GM10248 (cell line): Measurements from ENCODE around the gene GPR27.

Experiments used
- CTCF ChIA-PET: fragments of 300-600 bp; sonication (Branson Sonifier 250); formaldehyde crosslinking; extraction: SDS; loops from one replicate; lab custom pipeline; 2021; ENCODE audit warnings: antibody characterized with exemption; lab: Yijun Ruan, JAX
- POLR2A ChIA-PET: fragments of 350-650 bp; sonication (Branson Sonifier 250); formaldehyde crosslinking; extraction: SDS; loops from one replicate; lab custom pipeline; 2020; ENCODE audit warnings: antibody characterized with exemption; lab: Yijun Ruan, JAX
- DNase-seq: peaks from one replicate; pipeline ENCODE4 v3.0.0; 2012; ENCODE audit errors: extremely low spot score
- TF ChIP-seq, protein P1 (sequence below): IDR thresholded peaks from 2 replicates; pipeline ENCODE4 v1.5.1; 2012; ENCODE audit warnings: mild to moderate bottlenecking, low read depth; ENCODE audit errors: extremely low read depth, missing control alignments, control extremely low read depth

GPR27 gene

GRCh38 chr3:71726146-71726545 is 27.5 kb upstream of the GPR27 start:
- CTCF ChIA-PET = interaction anchor here (1.1 to 1.4 kb wide), 2 partner anchors 17 to 1097 kb away, joined by 3 read pairs; no protein-coding TSS in a partner anchor

DNA sequence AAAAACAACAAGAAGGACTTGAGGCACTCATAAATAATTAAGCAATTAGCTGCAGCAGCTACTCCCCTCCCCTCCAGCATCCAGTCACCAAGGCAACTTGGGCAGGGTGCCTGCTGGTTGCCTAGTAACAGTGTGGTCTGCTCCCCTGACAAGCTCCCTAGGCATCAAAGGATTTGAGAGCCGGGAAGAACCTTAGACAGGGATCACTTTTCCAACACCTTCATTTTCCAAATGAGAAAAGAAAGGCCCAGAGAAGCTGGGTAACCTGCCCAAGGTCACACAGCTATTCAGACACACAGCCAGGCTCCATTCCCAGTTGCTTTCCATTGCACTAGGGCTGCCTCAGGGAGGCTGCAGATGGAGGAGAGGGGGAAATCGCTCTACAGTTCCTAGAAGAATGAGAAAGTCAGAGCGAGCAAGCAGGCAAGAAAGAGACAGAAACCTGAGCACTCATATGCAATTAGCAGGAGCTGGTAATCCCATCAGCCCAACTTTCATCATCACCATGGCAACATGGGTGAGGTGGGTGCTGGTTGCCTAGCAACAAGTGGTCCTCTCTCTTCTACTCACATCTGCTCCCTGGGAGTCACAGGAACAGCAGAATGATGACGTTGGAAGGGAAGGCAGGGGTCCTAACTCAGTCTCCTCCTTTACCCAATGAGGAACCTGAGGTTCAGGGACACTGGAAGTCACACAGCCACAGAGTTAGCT is 24.9 kb upstream of the GPR27 start:
- ChIA-PET CTCF (interaction anchor here (0.8 to 4.5 kb wide), 28 partner anchors 8 to 1328 kb away, joined by 3 to 22 read pairs (median 6); no protein-coding TSS in a partner anchor), POLR2A (no interaction called here)
- TF ChIP-seq, protein P1, sequence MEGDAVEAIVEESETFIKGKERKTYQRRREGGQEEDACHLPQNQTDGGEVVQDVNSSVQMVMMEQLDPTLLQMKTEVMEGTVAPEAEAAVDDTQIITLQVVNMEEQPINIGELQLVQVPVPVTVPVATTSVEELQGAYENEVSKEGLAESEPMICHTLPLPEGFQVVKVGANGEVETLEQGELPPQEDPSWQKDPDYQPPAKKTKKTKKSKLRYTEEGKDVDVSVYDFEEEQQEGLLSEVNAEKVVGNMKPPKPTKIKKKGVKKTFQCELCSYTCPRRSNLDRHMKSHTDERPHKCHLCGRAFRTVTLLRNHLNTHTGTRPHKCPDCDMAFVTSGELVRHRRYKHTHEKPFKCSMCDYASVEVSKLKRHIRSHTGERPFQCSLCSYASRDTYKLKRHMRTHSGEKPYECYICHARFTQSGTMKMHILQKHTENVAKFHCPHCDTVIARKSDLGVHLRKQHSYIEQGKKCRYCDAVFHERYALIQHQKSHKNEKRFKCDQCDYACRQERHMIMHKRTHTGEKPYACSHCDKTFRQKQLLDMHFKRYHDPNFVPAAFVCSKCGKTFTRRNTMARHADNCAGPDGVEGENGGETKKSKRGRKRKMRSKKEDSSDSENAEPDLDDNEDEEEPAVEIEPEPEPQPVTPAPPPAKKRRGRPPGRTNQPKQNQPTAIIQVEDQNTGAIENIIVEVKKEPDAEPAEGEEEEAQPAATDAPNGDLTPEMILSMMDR = no peak
- no peak for DNase-seq

More at GRCh38 chr3:71726146-71726545, 27.5 kb upstream of the GPR27 start:
- POLR2A ChIA-PET = no interaction called here
- DNase-seq = no peak
- TF ChIP-seq, protein P1 = no peak

GRCh38 chr3:71732637-71733036 is 21.0 kb upstream of the GPR27 start:
- CTCF ChIA-PET = interaction anchor here (1.3 to 2.2 kb wide), 2 partner anchors 29 to 143 kb away, joined by 3 to 6 read pairs; no protein-coding TSS in a partner anchor

DNA sequence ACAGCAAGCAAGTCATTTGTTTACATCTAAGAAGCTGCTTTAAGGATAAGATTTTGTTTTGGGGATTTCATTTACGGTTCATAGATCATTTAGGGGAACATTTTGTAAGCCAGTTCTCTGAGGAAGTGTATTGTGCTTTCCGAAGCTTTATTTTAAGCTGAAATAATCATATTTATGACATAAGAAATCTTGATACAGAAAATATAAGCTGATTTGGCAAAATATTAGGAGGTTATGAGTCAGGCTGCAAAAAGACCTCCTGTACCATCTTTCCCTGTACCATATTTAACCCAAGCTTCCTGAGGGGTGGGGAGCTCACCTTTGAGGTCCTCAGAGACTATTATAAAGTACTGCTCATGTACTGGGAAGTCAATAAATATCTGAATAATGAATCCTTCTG is 20.3 kb upstream of the GPR27 start:
- ChIA-PET CTCF (interaction anchor here (1.0 to 2.2 kb wide), 3 partner anchors 10 to 142 kb away, joined by 3 to 6 read pairs (median 3); no protein-coding TSS in a partner anchor), POLR2A (no interaction called here)
- TF ChIP-seq, protein P1 = no peak
- no peak for DNase-seq

More at GRCh38 chr3:71732637-71733036, 21.0 kb upstream of the GPR27 start:
- POLR2A ChIA-PET = no interaction called here
- DNase-seq = no peak
- TF ChIP-seq, protein P1 = no peak

DNA sequence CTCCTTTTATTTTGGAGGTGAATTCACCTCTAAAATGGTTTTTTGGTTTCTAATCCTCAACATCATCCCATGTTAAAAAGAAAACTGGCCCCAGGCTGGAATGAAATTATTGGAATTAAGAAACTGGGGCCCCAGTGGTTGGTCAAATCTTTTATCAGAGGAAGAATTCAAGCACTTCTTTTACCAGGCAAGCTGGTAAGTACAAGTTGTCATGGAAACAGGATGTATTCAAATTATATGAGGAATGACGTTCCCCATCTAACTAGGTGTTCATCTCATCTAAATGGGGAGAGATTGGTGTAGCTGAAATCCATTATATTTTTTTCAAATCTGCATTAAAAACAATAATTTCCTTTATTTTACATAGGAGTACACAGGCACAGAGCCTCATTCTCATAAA is 18.8 kb upstream of the GPR27 start:
- no peak for DNase-seq
- CTCF ChIA-PET = no interaction called here
- TF ChIP-seq, protein P1 = no peak
- POLR2A ChIA-PET = no interaction called here

- TF ChIP-seq, protein P1 = no peak
- CTCF ChIA-PET = interaction anchor here (0.7 to 1.8 kb wide), 2 partner anchors 13 to 16 kb away, joined by 3 to 8 read pairs; no protein-coding TSS in a partner anchor
- DNase-seq = no peak
- POLR2A ChIA-PET = no interaction called here
Measured at GRCh38 chr3:71742621-71743020, 11.0 kb upstream of the GPR27 start.
